Fibroblast of lung (primary cell): Measurements from ENCODE around the gene ARRDC4. TPM values are rescaled to one million over a fixed set of nuclear protein-coding genes. Genes with fewer than 3 reads are reported as not detected.

Experiments
- DNase-seq, 2 donors: peaks; one replicate each; pipeline versions ENCODE4 v3.0.0 to v3.0.0-alpha.2; 2010; ENCODE audit warnings: low read depth in 2 of 2
- H2AFZ ChIP-seq: 2 replicates; pipeline ENCODE4 v1.5.1; 2012; ENCODE audit warnings: low read length, control low read depth, inconsistent platforms
- H3K27ac ChIP-seq: 2 replicates; pipeline ENCODE4 v1.5.1; 2011; ENCODE audit warnings: low read length, control low read depth; ENCODE audit not compliant: insufficient read depth
- H3K27me3 ChIP-seq: 2 replicates; pipeline ENCODE4 v1.5.1; 2011; ENCODE audit warnings: mild to moderate bottlenecking, low read length; ENCODE audit not compliant: control insufficient read depth, insufficient read depth
- H3K36me3 ChIP-seq: 2 replicates; pipeline ENCODE4 v1.5.1; 2011; ENCODE audit warnings: low read length; ENCODE audit not compliant: control insufficient read depth, insufficient read depth
- H3K4me1 ChIP-seq: 2 replicates; pipeline ENCODE4 v1.5.1; 2011; ENCODE audit warnings: low read length; ENCODE audit not compliant: control insufficient read depth, insufficient read depth; ENCODE audit errors: extremely low read depth
- H3K4me2 ChIP-seq: 2 replicates; pipeline ENCODE4 v1.5.1; 2011; ENCODE audit warnings: low read length, control low read depth; ENCODE audit not compliant: insufficient read depth; ENCODE audit errors: extremely low read depth
- H3K4me3 ChIP-seq, 4 experiments: fragments of 200-600 bp in 1 of 4; sonication (generic) in 1 of 4; replicated peaks in 1 of 4; 2 replicates each; pipeline ENCODE4 v1.5.1; 2011 to 2016; ENCODE audit warnings: low read length in 4 of 4, low read depth in 3 of 4, mild to moderate bottlenecking in 3 of 4, control low read depth in 2 of 4, inconsistent platforms in 1 of 4, mixed read lengths in 1 of 4; ENCODE audit not compliant: insufficient read depth in 1 of 4; ENCODE audit errors: control extremely low read depth in 1 of 4
- H3K79me2 ChIP-seq: 2 replicates; pipeline ENCODE4 v1.5.1; 2012; ENCODE audit warnings: mild to moderate bottlenecking, low read length, inconsistent platforms; ENCODE audit not compliant: control insufficient read depth, insufficient read depth
- H3K9ac ChIP-seq: 2 replicates; pipeline ENCODE4 v1.5.1; 2011; ENCODE audit warnings: mild to moderate bottlenecking, low read length, control low read depth; ENCODE audit not compliant: insufficient read depth
- H3K9me3 ChIP-seq: 2 replicates; pipeline ENCODE4 v1.5.1; 2012; ENCODE audit warnings: low read depth, low read length; ENCODE audit not compliant: control insufficient read depth, insufficient read depth
- H4K20me1 ChIP-seq: 2 replicates; pipeline ENCODE4 v1.5.1; 2011; ENCODE audit warnings: low read length; ENCODE audit not compliant: control insufficient read depth, insufficient read depth; ENCODE audit errors: extremely low read depth
- EZH2 ChIP-seq: IDR thresholded peaks from 2 replicates; pipeline ENCODE4 v1.5.1; 2012; ENCODE audit warnings: low read length, control low read depth, mild to moderate bottlenecking; ENCODE audit errors: missing control alignments
- polyA plus RNA-seq, 2 donors: library from polyadenylated mRNA; depleted of rRNA in 1 of 2; stranded (reverse) in 1 of 2; unstranded in 1 of 2; fragments of >200 nt; gene quantifications; 2 replicates each; pipeline ENCODE4 v1.2.1, GENCODE V29; 2011 to 2012; ENCODE audit warnings: missing spikeins in 1 of 2
- total RNA-seq: library from RNA; depleted of rRNA; stranded (reverse); fragments of >200 nt; gene quantifications from 2 replicates; pipeline ENCODE4 v1.2.1, GENCODE V29; 2014
- TF ChIP-seq, protein P1 (sequence below), 2 donors: IDR thresholded peaks in 1 of 2; conservative IDR thresholded peaks in 1 of 2; 1 replicate in 1 of 2; 2 replicates in 1 of 2; pipeline ENCODE4 v1.5.1; 2011 to 2012; ENCODE audit warnings: low read length in 2 of 2, control low read depth in 1 of 2, inconsistent platforms in 1 of 2, low read depth in 1 of 2, mild to moderate bottlenecking in 1 of 2

ARRDC4 gene
- total and polyA plus RNA-seq, 2 donors (not counting 1 experiment from before 2014, with no cell fraction given): 27.3 to 39.8 TPM

GRCh38 chr15:98018761-98019351 lies 58.4 kb downstream of the ARRDC4 start:
- no peaks in the 10 kb centered on the region for H3K27me3 ChIP-seq
- no peak overlapping the region for H2AFZ ChIP-seq
- no peak overlapping the region for H3K9ac ChIP-seq
- H3K36me3 ChIP-seq: no peaks in the 10 kb centered on the region
- no peaks in the 10 kb centered on the region for H4K20me1 ChIP-seq
- no peaks in the 10 kb centered on the region for H3K4me1 ChIP-seq
- TF ChIP-seq, protein P1, sequence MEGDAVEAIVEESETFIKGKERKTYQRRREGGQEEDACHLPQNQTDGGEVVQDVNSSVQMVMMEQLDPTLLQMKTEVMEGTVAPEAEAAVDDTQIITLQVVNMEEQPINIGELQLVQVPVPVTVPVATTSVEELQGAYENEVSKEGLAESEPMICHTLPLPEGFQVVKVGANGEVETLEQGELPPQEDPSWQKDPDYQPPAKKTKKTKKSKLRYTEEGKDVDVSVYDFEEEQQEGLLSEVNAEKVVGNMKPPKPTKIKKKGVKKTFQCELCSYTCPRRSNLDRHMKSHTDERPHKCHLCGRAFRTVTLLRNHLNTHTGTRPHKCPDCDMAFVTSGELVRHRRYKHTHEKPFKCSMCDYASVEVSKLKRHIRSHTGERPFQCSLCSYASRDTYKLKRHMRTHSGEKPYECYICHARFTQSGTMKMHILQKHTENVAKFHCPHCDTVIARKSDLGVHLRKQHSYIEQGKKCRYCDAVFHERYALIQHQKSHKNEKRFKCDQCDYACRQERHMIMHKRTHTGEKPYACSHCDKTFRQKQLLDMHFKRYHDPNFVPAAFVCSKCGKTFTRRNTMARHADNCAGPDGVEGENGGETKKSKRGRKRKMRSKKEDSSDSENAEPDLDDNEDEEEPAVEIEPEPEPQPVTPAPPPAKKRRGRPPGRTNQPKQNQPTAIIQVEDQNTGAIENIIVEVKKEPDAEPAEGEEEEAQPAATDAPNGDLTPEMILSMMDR (conservative IDR thresholded peaks at IDR 0.05 in 1 of 2, IDR thresholded peaks at IDR 0.05 in 1 of 2; ENCODE audit: low read depth in 1 of 2, low read length in 2 of 2): no peak
- no peak for TF ChIP-seq EZH2
- H3K27ac ChIP-seq: no peak overlapping the region
- H3K9me3 ChIP-seq: no peaks in the 10 kb centered on the region
- no peak overlapping the region for H3K4me3 ChIP-seq
- H3K79me2 ChIP-seq: no peaks in the 10 kb centered on the region
- no peak overlapping the region for H3K4me2 ChIP-seq
- DNase-seq: no peak
